PC-9 (cell line): ENCODE measurements around the gene TIPRL. TPM values are rescaled to one million over a fixed set of nuclear protein-coding genes. Genes with fewer than 3 reads are reported as not detected.

Experiments
- BruUV-seq: library from RNA; stranded (reverse); fragments of 400-500 nt; replicated peaks from 2 replicates; lab custom pipeline; 2021; lab: Mats Ljungman, UMichigan
- CTCF ChIA-PET: fragments of 300-600 bp; sonication (Branson Sonifier 250); formaldehyde crosslinking; loops from one replicate; lab custom pipeline; 2022; ENCODE audit warnings: antibody characterized with exemption; lab: Charles Lee
- POLR2A ChIA-PET: fragments of 300-600 bp; sonication (Branson Sonifier 250); formaldehyde crosslinking; loops from one replicate; lab custom pipeline; 2022; ENCODE audit warnings: antibody characterized with exemption; ENCODE audit not compliant: unreplicated experiment; lab: Charles Lee
- DNase-seq, 2 experiments: peaks; one replicate each; pipeline versions ENCODE4 v3.0.0 to v3.0.0-alpha.2; 2015 to 2022; ENCODE audit warnings: mixed read lengths in 1 of 2
- H2AFZ ChIP-seq: fragments of 200-600 bp; sonication (generic); 2 replicates; pipeline ENCODE4 v1.8.1; 2017; ENCODE audit warnings: antibody characterized with exemption
- H3F3A ChIP-seq: fragments of 200-600 bp; sonication (generic); 2 replicates; pipeline ENCODE4 v1.8.1; 2017; ENCODE audit warnings: antibody characterized with exemption, mild to moderate bottlenecking, low read depth; ENCODE audit not compliant: insufficient read depth
- H3K27ac ChIP-seq: fragments of 200-600 bp; sonication (generic); 2 replicates; pipeline ENCODE4 v1.6.1; 2016; ENCODE audit warnings: mixed run types
- H3K27me3 ChIP-seq: fragments of 200-600 bp; sonication (generic); 2 replicates; pipeline ENCODE4 v1.6.1; 2016; ENCODE audit warnings: low read depth, mixed run types; ENCODE audit not compliant: insufficient read depth
- H3K36me3 ChIP-seq: fragments of 200-600 bp; sonication (generic); 2 replicates; pipeline ENCODE4 v1.6.1; 2016; ENCODE audit warnings: low read depth, mixed run types
- H3K4me1 ChIP-seq: fragments of 200-600 bp; sonication (generic); replicated peaks from 2 replicates; pipeline ENCODE4 v1.6.1; 2016; ENCODE audit warnings: mixed run types; ENCODE audit not compliant: insufficient read depth
- H3K4me2 ChIP-seq: fragments of 200-600 bp; sonication (generic); 2 replicates; pipeline ENCODE4 v1.6.1; 2017; ENCODE audit warnings: mixed run types
- H3K4me3 ChIP-seq: fragments of 200-600 bp; sonication (generic); 2 replicates; pipeline ENCODE4 v1.6.1; 2016; ENCODE audit warnings: mixed run types
- H3K79me2 ChIP-seq: fragments of 200-600 bp; sonication (generic); 2 replicates; pipeline ENCODE4 v1.6.1; 2017; ENCODE audit warnings: low read depth, mixed run types
- H3K9me2 ChIP-seq: fragments of 200-600 bp; sonication (generic); 2 replicates; pipeline ENCODE4 v1.8.1; 2017; ENCODE audit warnings: mild to moderate bottlenecking; ENCODE audit not compliant: insufficient read depth
- H3K9me3 ChIP-seq: fragments of 200-600 bp; sonication (generic); 2 replicates; pipeline ENCODE4 v1.8.1; 2016; ENCODE audit warnings: low read depth; ENCODE audit not compliant: insufficient read depth
- H4K20me1 ChIP-seq: fragments of 200-600 bp; sonication (generic); 2 replicates; pipeline ENCODE4 v1.8.1; 2017; ENCODE audit not compliant: insufficient read depth
- EZH2 ChIP-seq: fragments of 200-600 bp; sonication (generic); IDR thresholded peaks from 2 replicates; pipeline ENCODE4 v1.8.0; 2017; ENCODE audit warnings: antibody characterized with exemption, low read depth
- intact Hi-C: fragments of 100-400 bp; cut with micrococcal nuclease; formaldehyde crosslinking; loops from one replicate; pipeline ENCODE4 v1.10.0; 2022; ENCODE audit not compliant: unreplicated experiment
- total RNA-seq: library from RNA; stranded (reverse); gene quantifications from 2 replicates; pipeline ENCODE4 v1.2.3, GENCODE V29; 2021
- TF ChIP-seq, protein P1 (sequence below): fragments of 200-600 bp; sonication (generic); conservative IDR thresholded peaks from 2 replicates; pipeline ENCODE4 v1.6.1; 2017; ENCODE audit warnings: mixed run types, antibody characterized with exemption, mild to moderate bottlenecking, moderate library complexity

TIPRL gene
- total RNA-seq, 1 experiment from 2014 or later: 47.7 TPM

DNA sequence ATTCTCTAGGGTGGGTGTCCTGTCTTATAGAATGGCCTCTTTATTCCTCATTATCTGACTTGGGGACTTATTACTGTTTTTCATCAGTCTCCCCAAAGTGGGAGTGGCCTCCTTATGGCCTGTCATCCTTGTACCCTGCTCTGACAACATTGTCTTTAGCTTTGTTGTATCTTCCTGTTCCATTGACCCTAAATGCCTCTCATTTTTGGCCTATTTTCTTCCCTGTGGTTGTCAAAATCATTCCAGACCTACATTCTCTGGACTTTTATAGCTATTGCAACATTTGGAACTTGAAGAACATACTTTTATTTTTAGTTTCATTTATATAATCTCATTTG lies 56.8 kb downstream of the TIPRL start:
- ChIA-PET POLR2A (interaction anchor here (0.6 kb wide), 1 partner anchor 670 kb away, joined by 3 read pairs; no protein-coding TSS in a partner anchor), CTCF (interaction anchor here (0.5 to 2.4 kb wide), 8 partner anchors 8 to 163 kb away, joined by 3 to 30 read pairs (median 4); no protein-coding TSS in a partner anchor)
- no TSS peak for BruUV-seq
- H3K27ac ChIP-seq: no peak overlapping the region
- H3K9me3 ChIP-seq: no peaks in the 10 kb centered on the region
- H3K36me3 ChIP-seq: peaks cover 16% of the 10 kb centered on the region; the same call in 1 of the 2 replicates
- H3F3A ChIP-seq: peaks cover 11% of the 10 kb centered on the region; the same call in 1 of the 2 replicates
- H3K4me3 ChIP-seq: no peak overlapping the region
- intact Hi-C loops: loop anchor here (1.0 to 5.0 kb wide), 4 partner anchors 67 to 202 kb away; no protein-coding TSS in a partner anchor
- TF ChIP-seq, protein P1, sequence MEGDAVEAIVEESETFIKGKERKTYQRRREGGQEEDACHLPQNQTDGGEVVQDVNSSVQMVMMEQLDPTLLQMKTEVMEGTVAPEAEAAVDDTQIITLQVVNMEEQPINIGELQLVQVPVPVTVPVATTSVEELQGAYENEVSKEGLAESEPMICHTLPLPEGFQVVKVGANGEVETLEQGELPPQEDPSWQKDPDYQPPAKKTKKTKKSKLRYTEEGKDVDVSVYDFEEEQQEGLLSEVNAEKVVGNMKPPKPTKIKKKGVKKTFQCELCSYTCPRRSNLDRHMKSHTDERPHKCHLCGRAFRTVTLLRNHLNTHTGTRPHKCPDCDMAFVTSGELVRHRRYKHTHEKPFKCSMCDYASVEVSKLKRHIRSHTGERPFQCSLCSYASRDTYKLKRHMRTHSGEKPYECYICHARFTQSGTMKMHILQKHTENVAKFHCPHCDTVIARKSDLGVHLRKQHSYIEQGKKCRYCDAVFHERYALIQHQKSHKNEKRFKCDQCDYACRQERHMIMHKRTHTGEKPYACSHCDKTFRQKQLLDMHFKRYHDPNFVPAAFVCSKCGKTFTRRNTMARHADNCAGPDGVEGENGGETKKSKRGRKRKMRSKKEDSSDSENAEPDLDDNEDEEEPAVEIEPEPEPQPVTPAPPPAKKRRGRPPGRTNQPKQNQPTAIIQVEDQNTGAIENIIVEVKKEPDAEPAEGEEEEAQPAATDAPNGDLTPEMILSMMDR: peak; percentile 26; the same call in 1 of the 2 replicates
- no peak for TF ChIP-seq EZH2
- H3K4me1 ChIP-seq: peaks cover 12% of the 10 kb centered on the region
- H3K4me2 ChIP-seq: no peak overlapping the region
- H4K20me1 ChIP-seq: no peaks in the 10 kb centered on the region; the same call in 1 of the 2 replicates
- H3K27me3 ChIP-seq: no peaks in the 10 kb centered on the region
- no peaks in the 10 kb centered on the region for H3K9me2 ChIP-seq
- no peak overlapping the region for H2AFZ ChIP-seq
- no peak for DNase-seq
- peaks cover 25% of the 10 kb centered on the region for H3K79me2 ChIP-seq

DNA sequence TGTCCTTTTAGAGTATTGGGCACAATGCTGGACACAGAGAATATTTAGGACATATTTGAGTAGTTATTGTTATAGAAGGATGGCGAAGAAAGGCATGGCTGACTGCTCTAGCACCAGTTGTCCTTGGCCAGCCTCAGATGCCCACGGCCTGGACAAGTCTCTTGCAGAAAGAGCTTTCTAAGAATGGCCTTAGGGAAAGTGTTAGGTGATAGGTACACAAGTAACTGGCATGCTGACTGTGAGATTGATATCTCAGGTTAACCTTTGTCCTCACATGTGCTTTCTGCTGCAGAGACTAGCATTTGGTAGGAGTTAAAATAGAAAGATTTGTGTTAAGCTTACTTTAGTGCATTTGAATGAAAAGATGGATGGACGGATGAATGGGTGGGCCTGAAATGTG lies 57.2 kb downstream of the TIPRL start:
- Histone ChIP-seq H3K4me2 (no peak overlapping the region), H3K4me1 (0 out of 2 replicates have a peak, but pooled peaks cover 8% of the 10 kb centered on the region), H3K27ac (no peak overlapping the region), H3K36me3 (0 out of 2 replicates have a peak, but pooled peaks cover 16% of the 10 kb centered on the region), H3F3A (peaks cover 11% of the 10 kb centered on the region; the same call in 1 of the 2 replicates), H3K4me3 (no peak overlapping the region), H2AFZ (no peak overlapping the region), H3K9me2 (no peaks in the 10 kb centered on the region), H3K79me2 (peaks cover 21% of the 10 kb centered on the region), H3K9me3 (no peaks in the 10 kb centered on the region), H4K20me1 (no peaks in the 10 kb centered on the region; the same call in 1 of the 2 replicates), H3K27me3 (no peaks in the 10 kb centered on the region)
- BruUV-seq: no TSS peak
- peak in 1 of 2 experiments; percentile 62 for DNase-seq
- intact Hi-C loops: loop anchor here (1.0 to 5.0 kb wide), 4 partner anchors 66 to 201 kb away; no protein-coding TSS in a partner anchor
- ChIA-PET CTCF (interaction anchor here (0.6 to 2.4 kb wide), 7 partner anchors 9 to 107 kb away, joined by 3 to 30 read pairs (median 4); no protein-coding TSS in a partner anchor), POLR2A (interaction anchor here (0.6 kb wide), 1 partner anchor 671 kb away, joined by 3 read pairs; no protein-coding TSS in a partner anchor)
- TF ChIP-seq EZH2: no peak
- TF ChIP-seq, protein P1: no peak

DNA sequence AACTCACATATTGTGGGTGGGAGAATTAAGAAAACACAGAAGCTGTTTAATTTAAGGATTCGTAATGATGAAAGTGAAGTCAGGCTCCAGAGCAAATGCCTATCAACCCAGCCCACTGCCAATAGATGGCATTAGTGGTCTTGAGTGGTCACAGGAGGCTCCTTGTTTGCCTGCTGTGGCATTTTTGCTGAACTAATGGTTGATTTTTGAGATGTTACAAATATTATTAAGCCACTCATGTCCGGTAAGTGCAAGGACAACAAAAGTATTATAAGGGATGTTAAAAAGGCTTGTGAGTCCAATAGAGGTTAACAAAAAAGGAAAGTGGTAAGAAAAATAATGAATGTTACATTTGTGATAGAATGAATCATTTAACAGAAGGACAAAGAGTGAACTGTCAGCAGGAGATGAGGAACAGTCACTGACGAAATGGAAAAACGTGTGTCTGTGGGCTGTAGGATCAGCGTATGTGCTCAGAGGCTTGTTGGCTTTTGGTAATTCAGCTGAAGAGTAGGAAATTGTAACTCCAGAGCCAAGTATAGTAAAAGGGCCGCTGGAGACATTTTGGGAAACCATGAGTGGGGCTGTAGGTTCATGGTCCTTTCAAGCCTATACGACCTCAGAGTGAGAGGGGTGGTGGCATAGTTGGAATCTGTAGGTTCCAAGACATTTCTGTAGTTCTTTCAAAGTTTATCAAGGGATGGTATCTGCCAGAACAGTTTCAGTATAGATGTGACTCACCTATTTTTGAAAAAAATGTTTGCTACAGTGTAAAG lies 58.3 kb downstream of the TIPRL start:
- H4K20me1 ChIP-seq: no peaks in the 10 kb centered on the region; the same call in 1 of the 2 replicates
- CTCF ChIA-PET: interaction anchor here (0.7 kb wide), 1 partner anchor 20 kb away, joined by 3 read pairs; no protein-coding TSS in a partner anchor
- H3K27me3 ChIP-seq: no peaks in the 10 kb centered on the region
- 0 out of 2 replicates have a peak, but pooled peaks cover 8% of the 10 kb centered on the region for H3K4me1 ChIP-seq
- H3K9me2 ChIP-seq: no peaks in the 10 kb centered on the region
- H2AFZ ChIP-seq: no peak overlapping the region
- peaks cover 10% of the 10 kb centered on the region; the same call in 1 of the 2 replicates for H3K79me2 ChIP-seq
- no peaks in the 10 kb centered on the region for H3K9me3 ChIP-seq
- 0 out of 2 replicates have a peak, but pooled peaks cover 17% of the 10 kb centered on the region for H3K36me3 ChIP-seq
- intact Hi-C loops: loop anchor here (5.0 kb wide), 3 partner anchors 65 to 200 kb away; no protein-coding TSS in a partner anchor
- POLR2A ChIA-PET: no interaction called here
- no peak overlapping the region for H3K4me3 ChIP-seq
- peaks cover 11% of the 10 kb centered on the region; the same call in 1 of the 2 replicates for H3F3A ChIP-seq
- TF ChIP-seq, protein P1: no peak
- no peak for TF ChIP-seq EZH2
- no peak for DNase-seq
- H3K4me2 ChIP-seq: no peak overlapping the region
- H3K27ac ChIP-seq: no peak overlapping the region
- BruUV-seq: no TSS peak
